HG03139 (cell line): ENCODE results near the gene SEPTIN12.

Experiments
- ATAC-seq: cut with Tn5 transposase; IDR thresholded peaks from one replicate; pipeline ENCODE4 v1.9.1; 2021; ENCODE audit not compliant: unreplicated experiment

Gene SEPTIN12

DNA sequence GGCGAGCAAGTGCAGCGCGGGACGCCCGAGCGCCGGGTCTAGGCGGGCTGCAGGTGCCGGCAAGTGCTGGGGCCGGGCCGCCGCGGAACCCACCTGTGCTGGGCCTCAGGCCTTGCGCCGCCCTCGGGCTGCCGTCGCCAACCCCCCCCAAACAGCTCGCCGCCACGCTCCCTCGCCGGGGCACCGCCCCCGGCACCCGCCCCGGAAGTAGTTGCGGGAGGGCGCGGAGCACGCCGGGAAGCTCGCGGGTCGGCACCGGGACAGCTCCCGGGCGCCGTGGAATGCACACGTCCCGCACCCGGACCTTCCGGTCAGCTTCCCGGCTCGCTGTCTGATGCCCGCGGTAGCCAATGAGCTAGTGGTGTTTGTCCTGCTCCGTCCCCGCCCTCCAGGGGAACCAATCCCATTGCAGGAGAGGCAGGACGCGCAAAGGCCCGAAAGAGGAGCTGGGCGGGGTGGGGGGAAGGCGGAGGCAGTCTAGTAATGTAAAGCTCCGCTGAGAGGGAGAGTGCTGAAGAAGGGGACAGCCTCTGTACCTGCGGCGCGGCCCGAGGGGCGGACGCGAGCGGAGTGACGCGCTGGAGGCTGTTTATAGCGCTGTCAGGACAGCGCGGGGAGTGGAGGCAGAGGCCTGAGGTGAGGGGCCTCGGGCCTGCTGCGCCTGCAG is 53.9 kb downstream of the SEPTIN12 start, which contains the start of the genes ANKS3 and DNAAF8:
TSS of gene ANKS3 (minus strand) at position 209 of the 667 bp plus-strand sequence. CDS start 4,122 bp downstream, outside the sequence.
TSS of gene DNAAF8 (plus strand) at position 475 of the 667 bp plus-strand sequence. CDS start 1,978 bp downstream, outside the sequence.
- peak; percentile 73 for ATAC-seq

DNA sequence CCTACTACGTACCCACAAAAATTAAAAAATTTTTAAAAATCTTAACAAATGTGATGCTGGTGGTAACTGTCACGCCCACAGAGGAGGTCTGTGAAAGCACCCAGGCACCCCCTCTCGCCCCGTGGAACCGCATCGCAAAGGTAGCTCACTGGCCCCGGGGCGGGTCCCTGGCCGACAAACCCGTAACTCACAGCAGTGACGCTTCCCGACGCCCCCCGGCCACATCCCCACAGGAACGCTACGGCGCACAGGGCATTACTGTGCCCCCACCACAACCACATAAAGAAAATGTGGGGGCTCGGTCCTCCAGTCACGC is 54.4 kb downstream of the SEPTIN12 start:
- no peak for ATAC-seq

DNA sequence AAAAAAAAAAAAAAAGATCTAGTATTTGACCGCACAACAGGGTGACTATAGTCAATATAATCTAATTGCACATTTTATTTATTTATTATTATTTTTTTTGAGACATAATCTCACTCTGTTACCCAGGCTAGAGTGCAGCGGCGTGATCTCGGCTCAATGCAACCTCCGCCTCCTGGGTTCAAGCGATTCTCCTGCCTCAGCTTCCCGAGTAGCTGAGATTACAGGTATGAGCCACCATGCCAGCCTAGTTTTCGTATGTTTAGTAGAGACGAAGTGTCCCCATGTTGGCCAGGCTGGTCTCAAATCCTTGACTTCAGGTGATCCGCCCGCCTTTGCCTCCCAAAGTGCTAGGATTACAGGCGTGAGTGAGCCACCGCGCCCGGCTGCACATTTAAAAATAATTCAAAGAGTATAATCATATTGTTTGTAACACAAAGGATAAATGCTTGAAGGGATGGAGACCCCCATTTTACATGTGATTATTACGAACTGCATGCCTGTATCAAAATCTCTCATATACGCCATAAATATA is 54.9 kb downstream of the SEPTIN12 start:
- ATAC-seq, result no peak

DNA sequence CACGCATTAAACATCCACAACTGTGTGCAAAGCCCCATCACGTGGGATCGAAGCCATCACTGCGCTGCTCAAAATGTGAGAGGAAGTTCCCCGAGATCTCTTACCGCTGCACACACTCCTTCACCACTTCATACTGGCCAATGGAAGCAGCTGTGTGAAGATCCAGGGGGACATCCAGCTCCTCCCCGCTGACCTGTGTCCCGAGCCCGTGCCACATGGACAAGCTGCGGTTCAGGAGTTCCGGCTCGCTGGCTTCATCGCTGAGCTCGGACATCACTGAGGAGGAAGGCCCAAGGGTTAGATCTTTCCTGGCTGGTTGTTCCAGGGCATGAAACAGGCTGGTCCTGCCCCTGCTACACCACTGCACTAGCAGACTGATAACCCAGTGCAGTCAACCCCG is 58.3 kb downstream of the SEPTIN12 start:
- ATAC-seq, result no peak

DNA sequence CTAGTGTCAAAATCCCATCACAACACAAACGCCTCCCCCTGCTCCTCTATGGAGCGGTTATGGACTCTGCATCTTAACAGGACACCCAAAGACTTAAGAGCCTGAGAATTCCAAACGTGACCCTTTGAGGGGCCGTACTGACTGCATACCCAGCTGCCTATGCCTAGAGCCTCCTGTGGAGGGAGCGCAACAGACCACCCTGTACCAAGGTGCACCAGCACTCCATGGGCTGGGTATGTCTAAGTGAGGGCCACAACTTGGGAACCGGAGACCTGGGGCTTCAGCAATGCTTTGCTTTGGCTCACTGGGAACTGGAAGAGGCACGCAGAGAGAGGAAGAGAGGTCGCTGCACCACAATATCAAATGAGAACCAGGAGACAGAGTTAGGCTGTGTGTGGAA is 59.5 kb downstream of the SEPTIN12 start:
- ATAC-seq, result no peak
